Umbilical cord (tissue), 2 donors: ENCODE results near the gene SNX25. TPM values are rescaled to one million over a fixed set of nuclear protein-coding genes. Genes with fewer than 3 reads are reported as not detected.
A peak's percentile ranks its signal among the peaks of the same experiment; 100 is the strongest.

Experiments used
- DNase-seq: peaks from one replicate; pipeline ENCODE4 v3.0.0-alpha.2; 2015; ENCODE audit warnings: low spot score
- total RNA-seq: library from RNA; depleted of rRNA; stranded (reverse); fragments of >200 nt; gene quantifications from one replicate; pipeline ENCODE4 v1.2.3, GENCODE V29; 2014; ENCODE audit warnings: low replicate concordance; ENCODE audit not compliant: insufficient read depth

The SNX25 gene
- total RNA-seq, 1 donor from 2014 or later: 16.1 TPM

- DNase-seq: no peak
Observed at GRCh38 chr4:185374573-185374972, 165.2 kb downstream of the SNX25 start.

DNA sequence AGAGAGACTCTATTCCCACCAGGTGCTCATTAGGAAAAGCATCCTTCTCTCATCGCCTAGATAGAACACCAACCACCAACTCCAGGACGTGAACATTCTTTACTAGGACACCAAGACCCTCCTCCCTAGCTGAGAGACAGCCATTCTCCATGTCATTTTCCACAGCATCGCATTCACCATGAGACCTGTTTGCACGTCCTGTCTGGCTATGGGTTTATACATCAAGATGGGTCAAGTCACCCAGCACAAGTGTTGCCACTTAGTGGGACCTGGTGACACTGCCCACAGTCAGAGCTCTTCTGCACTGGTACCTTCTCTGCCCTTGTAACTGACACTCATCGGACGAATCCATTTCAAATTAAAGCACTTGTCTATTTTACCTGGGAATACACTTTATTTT is 168.9 kb downstream of the SNX25 start:
- DNase-seq: no peak

DNA sequence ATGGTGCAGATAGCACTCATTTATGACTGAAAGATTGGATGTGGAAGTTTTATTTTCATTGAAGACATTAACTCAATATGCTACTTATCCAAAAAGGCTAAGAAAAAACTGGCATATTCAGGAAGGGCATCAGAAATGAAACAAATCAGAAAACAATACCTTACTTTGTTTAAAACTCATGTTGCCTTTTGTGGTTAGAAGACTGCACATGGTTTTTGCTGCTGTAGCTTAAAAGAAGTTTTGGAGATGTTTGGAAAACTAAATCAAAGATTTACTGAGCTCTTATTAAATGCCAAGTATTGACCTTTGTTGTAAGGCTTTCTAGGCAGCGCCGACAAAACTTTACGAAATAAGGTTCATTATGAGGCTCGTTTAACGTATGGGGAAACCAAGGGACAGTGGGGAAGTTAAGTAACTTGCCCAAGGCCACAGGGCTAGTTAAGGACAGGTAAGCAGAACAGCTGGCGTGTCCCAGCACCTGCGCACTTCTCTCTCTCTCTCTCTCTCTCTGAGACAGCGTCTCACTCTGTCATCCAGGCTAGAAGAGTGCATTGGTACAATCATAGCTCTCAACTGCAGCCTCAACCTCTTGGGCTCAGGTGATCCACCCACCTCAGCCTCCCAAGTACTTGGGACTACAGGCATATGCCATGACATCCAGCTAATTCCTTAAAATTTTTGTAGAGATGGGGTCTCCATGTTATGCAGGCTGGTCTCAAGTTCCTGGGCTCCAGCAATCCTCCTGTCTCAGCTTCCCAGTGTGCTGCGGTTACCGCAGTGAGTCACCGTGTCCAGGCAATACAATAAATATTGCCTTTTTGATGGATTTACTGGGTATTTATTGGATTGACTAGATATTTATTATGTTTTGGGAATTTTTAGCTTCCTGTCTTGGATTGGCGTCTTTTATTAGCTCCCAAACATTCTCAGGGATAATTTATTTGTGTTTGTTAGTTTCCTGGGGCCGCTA is 170.2 kb downstream of the SNX25 start:
- no peak for DNase-seq

DNA sequence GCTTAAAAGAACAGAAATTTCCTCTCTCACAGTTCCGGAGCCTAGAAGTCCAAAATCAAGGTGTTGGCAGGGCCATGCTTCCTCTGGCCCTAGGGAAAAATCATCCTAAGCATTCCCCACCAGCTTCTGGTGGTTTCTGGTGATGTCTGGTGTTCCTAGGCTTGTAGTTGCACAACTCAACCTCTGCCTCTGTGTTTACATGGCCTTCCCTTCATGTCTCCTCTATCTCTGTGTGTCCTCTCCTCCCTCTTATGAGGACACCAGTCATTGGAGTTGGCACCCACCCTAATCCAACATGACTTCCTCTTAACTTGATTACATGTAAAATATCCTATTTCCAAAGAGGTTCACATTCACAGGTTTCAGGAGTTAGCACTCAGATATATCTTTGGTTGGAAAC is 170.9 kb downstream of the SNX25 start:
- no peak for DNase-seq

GRCh38 chr4:185381288-185382196 is 172.1 kb downstream of the SNX25 start:
- DNase-seq: no peak

DNA sequence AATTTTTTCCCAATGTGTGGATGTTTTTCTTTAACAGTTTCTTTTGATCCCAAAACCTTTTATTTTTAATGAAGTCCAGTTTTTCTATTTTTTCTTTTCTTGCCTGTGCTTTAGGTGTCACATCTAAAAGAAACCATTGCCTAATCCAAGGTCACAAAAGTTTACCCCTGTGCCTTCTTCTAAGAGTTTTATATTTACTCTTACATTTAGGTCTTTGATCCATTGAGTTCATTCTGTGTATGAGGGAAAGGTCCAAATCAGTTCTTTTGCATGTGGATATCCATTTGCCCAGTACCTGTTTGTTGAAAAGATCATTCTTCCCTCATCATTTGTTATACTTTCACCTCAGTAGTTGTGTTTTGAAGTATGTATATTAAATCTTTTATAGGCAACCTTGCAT is 173.4 kb downstream of the SNX25 start:
- no peak for DNase-seq

GRCh38 chr4:185383451-185383850 is 174.1 kb downstream of the SNX25 start:
- no peak for DNase-seq

DNA sequence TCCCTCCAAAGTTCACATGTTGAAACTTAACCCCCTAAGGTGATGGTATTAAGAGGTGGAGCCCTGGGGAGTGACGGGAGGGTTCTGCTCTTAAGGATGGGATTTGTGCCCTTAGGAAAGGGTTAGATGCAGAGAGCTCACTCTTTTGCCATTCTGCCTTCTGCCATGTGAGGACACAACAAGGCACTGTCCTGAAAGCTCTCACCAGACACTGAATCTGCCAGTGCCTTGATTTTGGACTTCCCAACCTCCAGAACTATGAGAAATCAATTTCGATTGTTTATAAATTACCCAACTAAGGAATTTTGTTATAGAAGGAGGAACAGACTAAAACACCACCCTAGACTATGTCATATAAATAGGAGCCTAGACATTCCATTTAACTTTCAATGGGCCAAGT is 174.7 kb downstream of the SNX25 start:
- DNase-seq: no peak

- DNase-seq: peak; percentile 57
Observed at GRCh38 chr4:185384930-185385331, 175.5 kb downstream of the SNX25 start.

DNA sequence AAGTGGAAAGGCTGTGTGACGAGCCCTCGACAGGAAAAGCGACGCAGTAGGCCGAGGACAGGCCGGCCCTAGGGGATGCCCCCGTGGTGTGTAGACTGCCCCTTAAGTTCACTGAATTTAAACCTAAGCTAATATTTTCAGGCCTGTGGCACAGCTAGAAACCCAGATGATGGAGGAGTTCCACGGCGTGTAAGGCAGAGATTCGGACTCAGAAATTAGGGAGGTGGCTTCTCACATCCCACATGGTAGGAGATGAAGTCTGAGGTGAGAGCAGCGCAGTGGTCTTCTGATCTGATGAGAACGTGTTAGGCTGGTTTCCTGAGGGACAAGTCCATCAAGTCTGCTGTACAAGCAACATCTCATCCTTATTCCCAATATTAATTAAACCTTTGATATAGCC is 178.6 kb downstream of the SNX25 start:
- no peak for DNase-seq

- DNase-seq: no peak
Observed at GRCh38 chr4:185390941-185391340, 181.5 kb downstream of the SNX25 start.

GRCh38 chr4:185392156-185392555 is 182.8 kb downstream of the SNX25 start:
- DNase-seq: no peak

DNA sequence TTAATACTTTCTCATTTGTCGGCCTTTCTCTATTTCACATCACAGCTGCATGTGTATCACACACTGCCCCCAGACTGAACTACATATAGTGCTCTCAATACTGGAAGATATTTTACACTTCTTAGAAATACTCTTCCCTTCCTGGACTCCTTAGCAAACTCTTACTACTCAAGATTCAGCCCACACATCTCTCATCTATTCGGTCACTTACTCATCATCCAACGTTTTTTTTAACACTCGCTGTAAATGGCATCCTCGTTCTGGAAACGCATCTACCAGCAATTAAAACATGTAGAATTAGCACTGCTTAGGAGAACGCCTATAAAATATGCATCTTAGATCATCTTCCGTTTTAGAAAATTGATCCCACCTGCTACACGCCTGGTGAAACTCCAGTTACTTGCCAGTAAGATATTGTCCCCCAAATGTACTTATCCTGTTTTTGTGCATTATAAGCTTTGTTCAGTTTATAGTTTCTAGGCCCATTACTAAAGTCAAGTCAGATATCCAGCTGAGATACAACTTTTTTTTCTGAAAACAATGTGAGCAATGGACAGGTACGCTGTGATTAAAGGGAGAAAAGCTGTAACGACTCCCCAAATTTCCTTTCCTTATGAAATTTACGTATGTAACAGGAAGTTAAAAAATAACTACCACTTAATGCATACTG is 185.3 kb downstream of the SNX25 start:
- DNase-seq: no peak

DNA sequence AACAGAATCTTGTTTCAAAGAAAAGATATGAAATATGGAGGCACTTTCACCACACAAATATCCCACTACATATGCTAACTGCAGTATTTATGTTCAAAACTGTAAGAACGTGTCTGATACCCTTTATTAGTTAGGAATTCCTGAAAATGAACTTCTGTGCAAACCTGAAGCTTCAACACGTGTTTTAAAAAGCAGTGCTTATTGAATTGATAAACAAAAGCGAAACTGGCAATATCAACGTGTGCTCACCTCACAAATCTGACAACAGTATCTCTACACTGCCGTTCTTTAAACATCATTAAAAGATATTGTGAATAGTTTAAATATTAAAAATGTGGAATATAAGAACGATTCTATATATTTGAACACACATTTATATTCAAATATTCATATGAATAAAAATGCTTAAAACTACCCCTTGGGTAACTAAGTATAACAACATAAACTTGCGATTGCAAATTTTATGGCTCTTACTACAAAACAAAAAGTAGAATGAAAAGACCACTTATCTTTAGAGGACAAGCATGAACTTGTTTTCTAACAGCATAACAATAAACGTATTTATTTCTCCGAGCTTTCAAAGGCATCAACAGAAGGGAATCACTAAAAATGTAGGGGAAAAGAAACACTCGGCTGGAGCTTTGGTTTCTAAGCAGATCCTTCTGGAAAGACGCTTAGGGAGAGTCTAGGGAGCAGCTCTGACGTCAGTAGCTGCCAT is 186.0 kb downstream of the SNX25 start, which contains the start of gene LRP2BP:
Gene LRP2BP (minus strand): TSS at position 687 of the 718 bp plus-strand sequence. CDS start 17,738 bp downstream, outside the sequence.
- no peak for DNase-seq

GRCh38 chr4:185395956-185396723 is 186.7 kb downstream of the SNX25 start:
- peak; percentile 99 for DNase-seq

DNA sequence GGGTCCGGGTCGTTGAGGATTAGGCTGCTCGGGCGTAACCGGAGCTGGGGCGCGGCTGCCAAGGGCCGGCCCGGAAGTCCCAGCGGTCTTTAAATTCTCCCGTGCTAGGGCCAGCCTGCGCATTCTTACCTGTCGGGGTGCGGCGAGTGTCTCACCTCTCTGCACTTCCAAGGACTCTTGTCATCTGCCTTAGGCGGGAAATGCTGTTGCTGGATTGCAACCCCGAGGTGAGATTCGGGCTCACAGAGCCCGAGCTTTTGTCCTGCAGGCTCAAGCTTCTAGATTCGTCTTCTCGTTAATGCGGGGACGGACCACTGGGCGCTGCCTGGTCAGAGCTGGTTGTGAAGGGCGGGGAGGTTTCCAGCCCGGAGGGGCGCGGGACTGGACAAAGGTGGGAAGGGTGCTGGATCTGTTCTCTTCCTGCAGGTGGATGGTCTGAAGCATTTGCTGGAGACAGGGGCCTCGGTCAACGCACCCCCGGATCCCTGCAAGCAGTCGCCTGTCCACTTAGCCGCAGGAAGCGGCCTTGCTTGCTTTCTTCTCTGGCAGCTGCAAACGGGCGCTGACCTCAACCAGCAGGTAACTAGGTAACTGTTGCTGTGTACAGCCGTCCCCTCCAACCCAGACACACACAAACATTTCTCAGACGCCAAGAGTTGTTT is 187.5 kb downstream of the SNX25 start, which contains the start of gene ANKRD37:
Gene ANKRD37 (plus strand): TSS at position 118 of the 662 bp plus-strand sequence. CDS start 83 bp downstream, at position 201.
- DNase-seq: peak; percentile 54

DNA sequence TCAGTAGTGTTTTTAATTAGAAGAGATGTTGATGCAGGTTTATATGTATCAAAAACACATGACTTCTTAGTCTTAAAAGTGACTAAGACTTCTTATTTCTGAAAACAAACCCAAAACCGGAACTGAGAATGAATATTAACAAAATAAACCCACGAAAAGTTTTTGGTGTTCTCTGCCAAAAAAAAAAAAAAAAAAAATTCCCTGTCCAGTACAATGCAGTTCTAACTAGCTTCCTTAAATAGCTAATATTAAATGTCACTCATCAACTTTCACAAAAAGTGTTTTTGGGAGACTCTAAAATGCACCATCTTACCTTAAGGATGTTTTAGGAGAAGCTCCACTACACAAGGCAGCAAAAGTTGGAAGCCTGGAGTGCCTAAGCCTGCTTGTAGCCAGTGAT is 189.2 kb downstream of the SNX25 start:
- no peak for DNase-seq

DNA sequence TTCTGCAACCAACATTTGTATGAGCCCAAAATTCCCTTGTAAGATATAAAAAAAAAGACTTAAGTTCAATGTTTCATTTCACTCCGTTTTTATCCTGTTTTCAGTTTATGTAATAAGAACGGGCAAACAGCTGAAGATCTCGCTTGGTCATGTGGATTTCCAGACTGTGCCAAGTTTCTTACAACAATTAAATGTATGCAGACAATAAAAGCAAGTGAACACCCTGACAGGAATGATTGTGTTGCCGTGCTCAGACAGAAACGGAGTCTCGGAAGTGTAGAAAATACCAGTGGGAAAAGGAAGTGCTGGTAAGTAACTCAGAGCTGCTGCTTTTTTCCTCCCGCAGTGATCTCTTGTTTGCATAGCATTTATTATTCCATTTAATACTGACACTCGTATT is 190.1 kb downstream of the SNX25 start:
- no peak for DNase-seq

GRCh38 chr4:185404031-185404430 is 194.6 kb downstream of the SNX25 start:
- DNase-seq: no peak
